ENCODE results near the gene FURIN.
A peak's percentile ranks its signal among the peaks of the same experiment; 100 is the strongest.
"Not testable (repeated sequence)": the region's sequence is repeated elsewhere in the genome, so short reads cannot be mapped to it uniquely, and the experiment has no call there.

The FURIN gene

DNA sequence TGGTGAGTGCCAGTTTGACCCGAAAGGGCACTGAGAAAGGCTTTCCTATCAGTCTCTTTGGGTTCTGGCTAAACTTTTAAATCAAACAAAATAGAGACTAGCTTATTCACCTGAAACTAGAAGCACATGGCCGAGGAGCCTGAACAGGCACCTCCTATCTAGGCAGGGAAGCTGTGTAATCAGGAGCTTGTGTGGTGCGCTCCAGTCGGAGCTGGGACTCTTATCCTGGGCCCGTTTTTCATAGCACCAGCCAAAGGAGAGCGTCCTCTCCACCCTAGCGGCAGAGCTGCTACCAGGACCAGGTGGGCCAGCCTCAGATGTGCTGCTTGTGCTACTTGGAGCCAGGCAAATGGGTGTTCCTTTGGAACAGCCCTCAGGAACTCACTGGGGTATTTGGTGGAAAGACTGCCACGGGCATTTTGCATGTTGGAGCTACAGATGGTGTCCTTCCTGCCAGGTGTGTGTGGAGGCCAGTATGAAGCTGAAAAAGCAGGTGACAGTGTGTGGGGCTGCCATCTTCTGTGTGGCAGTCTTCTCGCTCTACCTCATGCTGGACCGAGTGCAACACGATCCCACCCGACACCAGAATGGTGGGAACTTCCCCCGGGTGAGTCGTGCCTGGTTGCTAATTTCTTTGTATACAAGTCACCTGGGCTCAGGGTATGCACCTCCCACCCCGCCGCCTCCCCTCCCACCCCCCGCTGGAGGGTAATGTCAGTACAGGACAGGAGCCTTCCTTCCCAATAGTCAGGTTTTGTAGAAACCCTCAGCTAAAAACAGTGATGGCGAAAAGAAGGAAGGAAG, 35.5 kb downstream of the FURIN start:
- DNase-seq: peak; percentile 75

DNA sequence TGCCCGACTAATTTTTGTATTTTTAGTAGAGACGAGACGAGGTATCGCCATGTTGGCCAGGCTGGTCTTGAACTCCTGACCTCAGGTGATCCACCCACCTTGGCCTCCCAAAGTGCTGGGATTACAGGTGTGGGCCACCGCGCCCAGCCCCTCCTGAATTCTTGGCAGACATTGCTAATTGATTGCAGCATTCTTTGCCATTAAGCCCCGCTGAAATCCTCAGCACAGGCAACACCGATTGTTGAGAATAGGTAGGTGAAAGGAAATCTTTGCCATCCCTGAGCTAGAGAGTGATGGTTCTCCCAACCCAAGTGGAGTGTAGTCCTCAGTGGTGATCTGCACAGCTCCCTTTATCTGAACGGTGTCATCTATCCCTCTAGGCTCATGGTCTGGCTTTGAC, 36.4 kb downstream of the FURIN start:
- no peak for DNase-seq

DNA sequence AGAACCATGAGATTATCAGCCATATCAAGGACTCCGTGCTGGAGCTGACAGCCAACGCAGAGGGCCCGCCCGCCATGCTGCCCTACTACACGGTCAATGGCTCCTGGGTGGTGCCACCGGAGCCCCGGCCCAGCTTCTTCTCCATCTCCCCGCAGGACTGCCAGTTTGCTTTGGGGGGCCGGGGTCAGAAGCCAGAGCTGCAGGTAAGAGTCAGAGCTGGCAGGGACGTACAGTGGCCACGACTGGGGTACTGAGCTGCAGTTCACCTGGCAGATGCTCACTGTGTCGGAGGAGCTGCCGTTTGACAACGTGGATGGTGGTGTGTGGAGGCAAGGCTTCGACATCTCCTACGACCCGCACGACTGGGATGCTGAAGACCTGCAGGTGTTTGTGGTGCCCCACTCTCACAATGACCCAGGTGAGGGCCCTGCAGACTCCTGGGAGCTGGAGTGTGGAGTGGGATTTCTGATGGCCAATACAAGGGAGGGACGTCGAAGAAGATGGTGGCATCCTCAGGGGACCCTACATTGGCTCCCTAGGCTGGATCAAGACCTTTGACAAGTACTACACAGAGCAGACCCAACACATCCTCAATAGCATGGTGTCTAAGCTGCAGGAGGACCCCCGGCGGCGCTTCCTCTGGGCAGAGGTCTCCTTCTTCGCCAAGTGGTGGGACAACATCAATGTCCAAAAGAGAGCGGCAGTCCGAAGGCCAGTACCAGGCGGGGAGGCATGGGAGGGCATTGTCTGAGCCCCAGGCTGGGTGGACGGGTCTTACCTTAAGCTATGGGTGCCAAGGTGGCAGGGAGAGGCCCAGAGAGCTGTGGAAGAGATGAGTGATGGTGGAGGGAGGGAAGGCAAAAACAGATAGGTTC, 37.2 kb downstream of the FURIN start:
- no peak for DNase-seq

DNA sequence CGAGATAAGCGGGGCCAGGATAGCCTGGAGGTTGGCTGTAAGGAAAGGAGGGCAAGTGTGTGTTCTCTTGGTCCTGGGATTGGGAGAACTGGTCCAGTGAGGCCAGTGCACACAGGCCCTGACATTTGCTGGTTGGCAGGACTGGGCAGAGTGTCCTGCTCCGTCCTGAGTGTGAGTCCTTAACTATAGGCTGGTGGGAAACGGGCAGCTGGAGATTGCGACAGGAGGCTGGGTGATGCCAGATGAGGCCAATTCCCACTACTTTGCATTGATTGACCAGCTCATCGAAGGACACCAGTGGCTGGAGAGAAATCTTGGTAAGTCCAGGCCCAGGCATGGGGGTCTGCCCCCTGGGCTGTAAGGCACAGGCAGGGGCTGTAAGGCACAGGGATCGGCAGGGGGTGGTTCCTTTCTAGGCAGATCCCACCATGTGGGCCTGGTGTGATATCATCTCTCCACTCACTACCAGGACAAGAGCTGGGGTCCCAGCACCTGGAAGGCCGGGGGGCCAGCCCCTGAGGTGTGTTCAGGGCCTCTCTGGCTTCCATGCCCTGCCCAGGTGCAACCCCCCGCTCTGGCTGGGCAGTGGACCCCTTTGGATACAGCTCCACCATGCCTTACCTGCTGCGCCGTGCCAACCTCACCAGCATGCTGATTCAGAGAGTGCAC, 37.9 kb downstream of the FURIN start:
- DNase-seq: no peak

DNA sequence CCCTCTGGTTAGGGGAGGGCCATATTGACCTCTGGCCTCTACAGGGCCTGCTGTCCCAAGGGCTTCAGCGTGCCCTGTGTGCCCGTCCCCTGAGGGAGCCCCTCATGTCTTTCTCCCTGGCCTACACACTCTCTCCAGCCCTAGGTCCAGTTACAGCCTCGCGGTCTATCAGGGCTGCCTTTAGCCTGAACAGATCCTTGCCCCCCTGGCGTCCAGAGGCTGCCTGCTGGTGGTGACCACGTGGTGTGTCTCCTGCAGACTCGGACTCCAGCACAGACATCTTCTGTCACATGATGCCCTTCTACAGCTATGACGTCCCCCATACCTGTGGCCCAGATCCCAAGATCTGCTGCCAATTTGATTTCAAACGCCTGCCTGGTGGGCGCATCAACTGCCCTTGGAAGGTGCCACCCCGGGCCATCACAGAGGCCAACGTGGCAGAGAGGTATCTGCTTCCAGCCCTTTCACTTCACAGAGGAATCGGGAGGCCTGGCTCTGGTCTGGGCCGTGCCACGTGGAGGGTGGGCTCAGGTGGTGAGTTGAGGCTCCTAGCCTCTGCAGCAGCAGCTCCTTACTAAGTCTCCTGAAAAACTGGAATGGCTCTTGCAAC, 38.8 kb downstream of the FURIN start:
- no peak for DNase-seq

DNA sequence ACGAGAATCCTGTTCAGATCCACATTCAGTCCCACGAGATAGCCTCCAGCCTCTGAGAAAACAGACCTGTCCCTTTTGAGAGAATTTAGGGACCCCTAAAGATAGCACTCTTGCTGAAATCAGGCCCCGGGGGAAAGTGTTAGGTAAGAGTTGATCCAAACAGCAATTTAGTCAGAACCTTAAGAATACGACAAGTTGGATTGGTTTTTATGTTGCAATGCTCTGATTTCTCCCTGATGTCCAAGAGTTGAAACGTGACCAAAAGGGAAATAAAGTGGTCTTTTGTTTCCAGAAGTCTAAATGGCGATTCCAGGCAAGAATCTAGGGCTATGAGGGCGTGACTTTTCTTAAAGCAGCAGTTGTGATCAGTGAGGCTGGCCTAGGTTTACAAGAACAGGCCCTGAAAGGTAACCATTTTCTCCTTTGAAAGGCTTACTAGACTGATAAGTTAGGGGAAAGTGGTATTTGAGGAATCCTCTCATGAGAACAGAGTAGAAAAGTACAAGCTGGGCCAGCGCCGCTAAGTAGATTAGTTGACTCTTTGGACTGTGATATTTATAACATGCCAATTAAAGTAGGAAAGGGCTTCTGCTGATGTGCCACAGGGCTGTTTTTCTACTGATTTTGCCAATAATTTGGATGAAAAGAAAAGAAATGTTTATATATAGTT, 39.6 kb downstream of the FURIN start:
- DNase-seq: no peak

DNA sequence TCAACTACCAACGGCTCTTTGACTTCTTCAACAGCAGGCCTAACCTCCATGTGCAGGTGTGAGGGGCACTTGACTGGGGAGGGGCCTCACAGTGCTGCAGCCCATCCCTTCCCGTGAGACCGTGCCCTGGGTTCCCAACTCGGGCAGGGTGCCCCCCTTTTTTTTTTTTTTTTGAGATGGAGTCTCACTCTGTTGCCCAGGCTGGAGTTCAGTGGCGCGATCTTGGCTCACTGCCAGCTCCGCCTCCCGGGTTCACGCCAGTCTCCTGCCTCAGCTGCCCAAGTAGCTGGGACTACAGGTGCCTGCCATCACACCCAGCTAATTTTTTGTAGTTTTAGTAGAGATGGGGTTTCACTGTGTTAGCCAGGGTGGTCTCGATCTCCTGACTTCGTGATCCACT, 41.1 kb downstream of the FURIN start:
- not testable (repeated sequence) for DNase-seq

DNA sequence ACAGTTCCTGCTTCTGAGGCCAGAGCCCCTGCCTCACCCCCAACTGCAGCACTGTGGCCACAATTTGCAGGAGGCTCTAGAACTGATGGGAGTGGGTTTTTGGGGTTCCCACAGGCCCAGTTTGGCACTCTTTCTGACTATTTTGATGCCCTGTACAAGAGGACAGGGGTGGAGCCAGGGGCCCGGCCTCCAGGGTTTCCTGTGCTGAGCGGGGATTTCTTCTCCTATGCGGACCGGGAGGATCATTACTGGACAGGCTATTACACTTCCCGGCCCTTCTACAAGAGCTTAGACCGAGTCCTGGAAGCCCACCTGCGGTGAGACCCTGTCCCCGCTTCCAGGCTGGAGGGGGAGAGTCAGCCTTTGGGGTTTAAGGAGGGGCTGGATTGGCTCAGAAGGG, 41.6 kb downstream of the FURIN start:
- no peak for DNase-seq

DNA sequence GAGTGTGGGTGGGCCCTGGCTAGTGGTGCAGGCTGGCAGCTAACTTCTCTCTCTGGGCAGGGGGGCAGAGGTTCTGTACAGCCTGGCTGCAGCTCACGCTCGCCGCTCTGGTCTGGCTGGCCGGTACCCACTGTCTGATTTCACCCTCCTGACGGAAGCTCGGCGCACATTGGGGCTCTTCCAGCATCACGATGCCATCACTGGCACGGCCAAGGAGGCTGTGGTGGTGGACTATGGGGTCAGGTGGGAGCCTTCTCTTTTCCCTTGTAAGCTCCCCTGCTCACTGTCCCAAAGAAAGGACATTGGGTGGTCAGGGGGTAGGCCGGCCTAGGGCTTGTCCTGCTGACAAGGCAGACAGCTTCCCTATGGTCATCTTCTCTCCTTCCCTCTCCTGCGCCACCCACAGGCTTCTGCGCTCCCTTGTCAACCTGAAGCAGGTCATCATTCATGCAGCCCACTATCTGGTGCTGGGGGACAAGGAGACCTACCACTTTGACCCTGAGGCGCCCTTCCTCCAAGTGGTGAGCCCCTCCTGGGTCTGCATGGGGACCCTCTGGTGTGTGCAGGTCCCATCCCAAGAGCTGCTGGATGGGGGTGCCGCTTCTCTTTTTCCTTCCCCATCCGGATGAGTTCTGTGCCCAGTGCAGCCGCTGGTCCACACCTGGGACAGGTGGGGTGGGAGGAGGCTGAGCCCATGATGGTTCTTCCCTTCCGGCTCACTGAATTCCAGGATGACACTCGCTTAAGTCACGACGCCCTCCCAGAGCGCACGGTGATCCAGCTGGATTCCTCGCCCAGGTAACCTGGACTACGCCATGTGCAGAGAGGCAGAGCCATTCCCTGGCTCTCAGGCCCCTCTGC, 42.3 kb downstream of the FURIN start:
- no peak for DNase-seq

DNA sequence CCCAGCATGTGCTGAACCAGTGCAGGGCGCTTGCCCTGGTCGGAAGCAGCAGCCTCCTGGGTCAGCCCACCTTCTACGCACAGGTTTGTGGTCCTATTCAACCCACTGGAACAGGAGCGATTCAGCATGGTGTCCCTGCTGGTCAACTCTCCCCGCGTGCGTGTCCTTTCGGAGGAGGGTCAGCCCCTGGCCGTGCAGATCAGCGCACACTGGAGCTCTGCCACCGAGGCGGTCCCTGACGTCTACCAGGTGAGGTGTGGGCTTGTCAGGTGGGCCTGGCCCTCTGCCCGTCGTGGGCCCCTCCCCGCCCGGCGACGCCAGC, 42.9 kb downstream of the FURIN start:
- no peak for DNase-seq

DNA sequence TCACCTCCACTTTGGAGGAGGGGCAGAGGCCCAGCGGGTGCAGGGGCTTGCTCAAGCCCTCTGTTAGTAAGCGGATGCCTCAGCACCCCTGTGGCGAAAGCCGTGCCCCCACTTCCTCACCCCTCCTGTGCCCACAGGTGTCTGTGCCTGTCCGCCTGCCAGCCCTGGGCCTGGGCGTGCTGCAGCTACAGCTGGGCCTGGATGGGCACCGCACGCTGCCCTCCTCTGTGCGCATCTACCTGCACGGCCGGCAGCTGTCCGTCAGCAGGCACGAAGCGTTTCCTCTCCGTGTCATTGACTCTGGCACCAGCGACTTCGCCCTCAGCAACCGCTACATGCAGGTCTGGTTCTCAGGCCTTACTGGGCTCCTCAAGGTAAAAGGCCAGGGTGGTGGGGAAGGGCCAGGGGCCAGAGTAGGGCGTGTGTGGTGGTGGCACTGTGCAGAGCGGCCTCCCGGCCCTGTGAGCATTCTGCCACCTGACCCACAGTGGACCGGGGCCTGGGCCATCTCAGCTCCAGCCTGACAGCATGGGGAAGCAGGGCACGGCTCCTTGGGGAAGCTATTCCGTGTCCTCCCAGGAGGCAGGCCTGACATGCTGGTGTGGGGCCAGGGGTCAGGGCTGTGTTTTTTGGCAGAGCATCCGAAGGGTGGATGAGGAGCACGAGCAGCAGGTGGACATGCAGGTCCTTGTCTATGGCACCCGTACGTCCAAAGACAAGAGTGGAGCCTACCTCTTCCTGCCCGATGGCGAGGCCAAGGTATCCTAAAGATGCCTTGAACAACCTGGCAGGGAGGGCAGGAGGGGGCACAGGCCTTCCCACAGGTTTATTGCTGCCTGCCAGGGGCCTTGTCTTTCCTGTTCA, 43.8 kb downstream of the FURIN start:
- DNase-seq: no peak

DNA sequence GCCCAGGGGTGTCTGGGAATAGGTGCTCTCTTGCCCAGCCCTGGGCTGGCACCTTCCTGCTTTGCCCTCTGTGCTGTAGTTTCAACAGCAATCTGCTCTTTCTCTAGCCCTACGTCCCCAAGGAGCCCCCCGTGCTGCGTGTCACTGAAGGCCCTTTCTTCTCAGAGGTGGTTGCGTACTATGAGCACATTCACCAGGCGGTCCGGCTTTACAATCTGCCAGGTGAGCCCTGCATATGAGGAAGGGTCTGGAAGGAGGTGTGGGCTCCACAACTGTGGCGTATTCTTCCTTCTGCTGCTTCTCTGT, 44.3 kb downstream of the FURIN start:
- no peak for DNase-seq

DNA sequence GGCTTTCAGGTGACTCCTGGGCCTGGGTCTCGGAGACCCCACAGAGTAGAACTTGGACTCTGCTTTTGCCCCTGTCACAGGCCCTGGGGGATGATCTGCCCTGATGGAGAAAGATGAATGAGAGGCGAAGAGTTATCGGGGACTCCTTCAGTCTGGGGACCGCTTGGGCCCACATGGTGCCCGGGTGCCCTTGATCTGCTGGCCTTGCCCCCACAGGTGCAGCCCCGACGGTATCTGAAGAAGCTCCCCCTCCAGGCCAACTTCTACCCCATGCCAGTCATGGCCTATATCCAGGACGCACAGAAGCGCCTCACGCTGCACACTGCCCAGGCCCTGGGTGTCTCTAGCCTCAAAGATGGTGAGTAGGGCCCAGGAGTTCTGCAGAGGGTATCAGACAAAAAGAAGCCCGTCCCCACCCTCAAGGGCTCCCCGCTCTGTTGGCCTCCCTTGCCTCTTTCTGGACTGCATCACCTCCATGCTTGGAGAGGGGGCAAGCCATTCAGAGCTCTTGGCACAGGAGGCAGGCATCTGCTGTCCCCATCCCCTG, 45.1 kb downstream of the FURIN start:
- no peak for DNase-seq

DNA sequence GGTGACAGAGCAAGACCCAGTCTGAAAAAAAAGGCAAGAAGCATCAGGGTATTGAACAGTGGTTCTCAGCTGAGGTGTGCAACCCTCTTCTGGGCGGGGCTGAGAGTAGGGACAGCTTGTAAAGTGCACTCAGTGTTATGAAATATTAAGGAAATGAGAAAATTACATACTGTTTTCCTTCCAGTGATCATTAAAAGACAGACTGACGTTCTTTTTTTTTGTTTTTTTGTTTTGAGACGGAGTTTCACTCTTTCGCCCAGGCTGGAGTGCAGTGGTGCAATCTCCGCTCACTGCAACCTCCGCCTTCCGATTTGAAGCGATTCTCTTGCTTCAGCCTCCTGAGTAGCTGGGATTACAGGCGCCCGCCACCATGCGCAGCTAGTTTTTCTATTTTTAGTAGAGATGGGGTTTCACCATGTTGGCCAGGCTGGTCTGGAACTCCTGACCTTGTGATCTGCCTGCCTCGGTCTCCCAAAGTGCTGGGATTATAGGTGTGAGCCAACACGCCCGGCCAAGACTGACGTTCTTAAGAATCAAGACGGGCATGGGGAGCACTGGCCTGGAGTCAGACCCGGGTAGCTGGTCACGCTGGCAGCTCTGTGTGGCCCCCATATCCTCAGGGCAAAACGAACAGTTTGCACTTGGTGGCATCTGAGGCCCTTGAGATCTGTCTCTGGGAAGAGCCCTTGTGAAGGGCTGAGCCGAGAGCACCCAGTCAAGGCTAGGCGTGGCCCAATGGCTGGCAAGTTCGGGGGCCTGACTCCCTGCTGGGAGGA, 46.1 kb downstream of the FURIN start:
- no peak for DNase-seq

DNA sequence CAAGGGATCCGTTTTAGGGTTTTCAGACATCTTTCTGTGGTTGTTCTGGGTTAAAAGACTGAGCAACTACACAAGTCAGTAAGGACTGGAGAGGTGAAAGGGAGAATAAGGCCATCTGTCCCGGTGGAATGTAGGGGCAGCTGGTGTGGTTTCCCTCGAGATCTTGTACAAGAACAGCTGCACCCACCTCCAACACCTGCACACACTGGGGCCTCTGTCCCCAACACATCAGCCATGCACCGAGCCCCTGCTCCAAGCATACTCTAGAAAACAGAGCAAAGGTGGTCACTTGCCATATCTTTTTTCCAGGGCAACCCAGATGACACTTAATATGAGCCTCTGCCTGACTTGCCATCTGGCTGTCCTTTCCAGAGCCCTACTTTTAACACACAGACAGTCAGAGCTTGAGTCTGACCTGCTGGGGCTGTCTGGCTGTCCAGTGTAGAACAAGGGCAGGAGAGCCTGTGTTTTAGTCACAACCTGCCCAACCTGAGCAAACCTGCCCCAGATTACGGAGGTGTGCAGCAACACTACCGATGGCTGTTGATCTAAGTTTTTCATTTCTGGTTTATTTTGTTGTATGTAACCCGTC, 46.9 kb downstream of the FURIN start:
- DNase-seq: no peak

DNA sequence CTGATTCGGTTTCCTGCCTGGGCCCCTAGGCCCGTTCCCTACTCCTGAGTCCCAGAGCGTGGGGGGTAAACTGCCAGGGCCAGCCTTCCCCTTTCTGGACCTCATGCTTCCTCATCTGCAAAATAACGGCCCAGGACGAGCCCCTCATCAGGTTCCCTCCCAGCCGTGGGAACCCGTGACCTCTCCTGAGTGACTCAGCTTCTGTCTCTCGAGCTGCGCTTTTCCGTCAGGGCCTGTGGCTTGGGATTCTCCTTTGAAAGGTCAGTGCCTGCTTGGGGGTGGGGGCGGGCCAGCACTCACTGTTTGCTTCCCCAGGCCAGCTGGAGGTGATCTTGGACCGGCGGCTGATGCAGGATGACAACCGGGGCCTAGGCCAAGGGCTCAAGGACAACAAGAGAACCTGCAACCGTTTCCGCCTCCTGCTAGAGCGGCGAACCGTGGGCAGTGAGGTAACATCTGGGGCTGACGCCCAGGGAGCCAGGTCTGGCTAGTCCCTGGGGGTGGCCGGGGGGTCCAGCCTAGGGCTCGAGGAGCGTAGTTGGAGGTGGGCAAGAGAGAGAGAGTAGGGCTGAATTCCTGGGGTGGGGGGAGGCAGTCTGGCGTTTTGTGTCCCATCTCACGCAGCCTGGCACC, 47.5 kb downstream of the FURIN start:
- no peak for DNase-seq

DNA sequence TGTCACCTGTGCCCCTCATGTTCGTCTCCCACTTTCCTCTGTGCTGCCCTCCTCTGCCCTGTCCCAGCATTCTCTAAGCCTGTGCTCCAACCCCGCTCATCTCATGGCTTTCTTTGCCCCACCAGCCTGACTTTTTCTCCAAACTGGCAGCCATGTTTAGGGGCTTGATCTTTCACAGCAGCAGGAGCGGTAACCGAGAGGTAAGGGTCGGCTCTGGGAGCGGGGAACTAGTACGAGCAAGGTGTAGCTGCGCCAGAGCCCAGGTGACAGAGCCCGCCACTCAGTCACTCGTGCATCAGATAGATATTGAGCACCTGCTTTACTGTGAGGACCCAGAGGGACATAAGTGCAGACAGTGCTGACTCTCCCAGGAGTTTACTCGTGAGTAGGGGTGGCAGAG, 48.1 kb downstream of the FURIN start:
- no peak for DNase-seq

DNA sequence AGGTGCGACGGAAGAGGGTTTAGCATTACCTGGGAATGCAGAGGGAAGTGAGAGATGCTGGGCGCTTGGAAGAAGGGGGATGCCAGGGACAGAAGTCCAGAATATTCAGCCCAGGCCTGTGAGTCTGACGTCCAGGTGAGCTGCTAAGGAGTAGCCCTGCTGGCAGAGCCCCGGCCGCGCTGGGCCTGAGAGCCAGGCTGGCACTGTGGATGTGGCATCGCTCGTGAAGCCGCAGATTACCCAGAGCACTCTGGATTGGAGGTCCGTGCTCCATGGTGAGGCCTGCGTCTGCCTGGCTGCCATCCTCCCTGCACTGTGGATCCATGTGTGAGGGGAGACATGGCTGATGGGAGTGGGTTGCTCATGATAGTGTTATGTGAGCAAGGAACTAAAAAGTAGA, 49.2 kb downstream of the FURIN start:
- DNase-seq: no peak

Measured in 8988T (cell line).